Head of caudate nucleus (tissue), 42 donors: ENCODE results near the gene ROPN1L.

Source experiments
- DNase-seq, 42 donors: peaks; one replicate each; pipeline versions ENCODE4 v3.0.0 to v3.0.0-alpha.2; 2020 to 2021; ENCODE audit warnings: mixed read lengths in 7 of 42
- intact Hi-C: fragments of 100-400 bp; cut with DNase I; formaldehyde crosslinking; loops from one replicate; pipeline ENCODE4 v1.15.0; 2022

Gene ROPN1L

DNA sequence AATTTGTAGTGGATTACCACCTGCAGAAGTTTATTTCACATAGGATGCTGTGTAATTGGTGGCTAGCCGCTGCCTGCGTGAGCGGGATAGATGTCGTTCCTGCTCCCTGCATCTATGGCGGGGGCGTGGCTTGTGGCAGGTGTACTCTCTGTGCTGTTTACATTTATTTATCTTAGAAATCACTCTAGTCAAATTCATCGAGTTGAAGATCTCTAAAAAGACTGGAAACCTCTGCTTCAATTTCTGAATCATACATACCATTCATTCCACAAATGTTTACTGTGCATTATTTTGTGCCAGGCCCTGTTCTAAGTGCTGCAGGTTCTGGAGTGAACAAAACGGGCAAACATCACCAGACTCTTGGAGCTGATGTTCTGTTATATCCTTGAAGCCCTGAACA, 11.9 kb downstream of the ROPN1L start:
- intact Hi-C loops = no loop called here
- peak in 1 of 42 donors; percentile 16 for DNase-seq

- intact Hi-C loops = loop anchor here (2.0 kb wide), 1 partner anchor 174 kb away; no protein-coding TSS in a partner anchor
- no peak for DNase-seq
These were observed 13.1 kb downstream of the ROPN1L start for GRCh38 chr5:10454591-10455276.

DNA sequence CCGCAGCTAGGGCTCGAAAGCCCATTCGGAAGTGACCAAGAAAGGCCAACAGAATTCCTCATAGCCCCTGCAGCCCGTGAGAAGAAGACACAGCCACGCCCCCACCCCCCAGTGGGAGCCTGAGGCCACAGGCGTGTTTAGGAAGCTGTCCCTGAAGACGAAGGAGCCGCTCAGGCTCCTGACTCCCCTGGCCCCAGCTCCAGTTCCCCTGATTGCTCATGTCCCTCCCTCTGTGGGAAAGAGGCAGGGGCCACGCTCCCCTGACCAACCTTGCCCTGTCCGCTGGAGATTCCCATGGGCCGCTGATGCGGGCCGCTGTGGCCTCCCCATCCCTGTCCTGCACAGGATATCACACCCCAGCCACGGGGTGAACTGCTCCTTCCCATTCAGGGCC, 13.6 kb downstream of the ROPN1L start:
- intact Hi-C loops = loop anchor here (2.0 kb wide), 1 partner anchor 174 kb away; no protein-coding TSS in a partner anchor
- DNase-seq = no peak

DNA sequence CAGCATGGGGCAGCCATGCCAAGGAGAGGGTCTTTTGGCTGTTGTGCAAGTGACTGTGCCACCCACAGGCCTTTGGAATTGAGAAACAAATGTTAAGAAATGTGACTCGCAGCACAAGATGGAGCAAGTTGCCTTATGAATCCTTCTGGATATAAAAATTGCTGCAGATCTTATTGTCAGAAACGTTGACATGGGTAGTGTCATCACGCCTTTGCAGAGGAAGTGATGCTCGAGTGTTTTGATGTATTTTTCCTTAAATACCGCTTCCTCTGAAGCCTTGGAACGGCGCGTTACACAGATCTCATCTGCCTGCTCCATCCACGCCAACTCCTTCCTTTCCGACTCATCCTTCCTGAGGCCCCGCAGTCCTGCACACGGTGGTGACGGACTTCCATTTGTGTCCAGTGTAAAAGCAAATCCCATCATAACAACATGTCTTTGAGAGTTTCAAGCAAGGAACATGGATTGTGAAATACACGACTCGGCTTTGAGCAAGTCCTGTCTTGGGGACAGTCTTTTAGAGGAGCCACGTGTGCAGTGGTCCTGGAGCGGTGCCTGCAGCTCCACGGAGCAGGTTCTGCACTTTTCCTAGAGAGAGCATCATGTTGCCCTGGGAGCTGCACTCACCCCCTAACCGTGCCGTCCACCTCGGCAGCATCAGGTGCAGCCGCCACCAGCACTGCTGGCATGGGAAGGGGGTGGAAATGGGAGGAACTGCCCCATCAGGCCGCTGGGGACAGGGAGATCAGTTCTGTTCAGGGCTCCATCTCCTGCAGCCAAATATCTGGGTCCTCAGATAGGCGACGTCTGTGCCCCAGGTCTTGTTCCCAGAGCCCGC, 15.1 kb downstream of the ROPN1L start:
- intact Hi-C loops = loop anchor here (2.0 kb wide), 1 partner anchor 66 kb away; no protein-coding TSS in a partner anchor
- peak in 17 of 42 donors; percentile 14 to 67 (median 34) for DNase-seq

- peak in 1 of 42 donors; percentile 7 for DNase-seq
- intact Hi-C loops = loop anchor here (2.0 kb wide), 1 partner anchor 65 kb away; no protein-coding TSS in a partner anchor
These were observed 16.2 kb downstream of the ROPN1L start for GRCh38 chr5:10457682-10458574.

DNA sequence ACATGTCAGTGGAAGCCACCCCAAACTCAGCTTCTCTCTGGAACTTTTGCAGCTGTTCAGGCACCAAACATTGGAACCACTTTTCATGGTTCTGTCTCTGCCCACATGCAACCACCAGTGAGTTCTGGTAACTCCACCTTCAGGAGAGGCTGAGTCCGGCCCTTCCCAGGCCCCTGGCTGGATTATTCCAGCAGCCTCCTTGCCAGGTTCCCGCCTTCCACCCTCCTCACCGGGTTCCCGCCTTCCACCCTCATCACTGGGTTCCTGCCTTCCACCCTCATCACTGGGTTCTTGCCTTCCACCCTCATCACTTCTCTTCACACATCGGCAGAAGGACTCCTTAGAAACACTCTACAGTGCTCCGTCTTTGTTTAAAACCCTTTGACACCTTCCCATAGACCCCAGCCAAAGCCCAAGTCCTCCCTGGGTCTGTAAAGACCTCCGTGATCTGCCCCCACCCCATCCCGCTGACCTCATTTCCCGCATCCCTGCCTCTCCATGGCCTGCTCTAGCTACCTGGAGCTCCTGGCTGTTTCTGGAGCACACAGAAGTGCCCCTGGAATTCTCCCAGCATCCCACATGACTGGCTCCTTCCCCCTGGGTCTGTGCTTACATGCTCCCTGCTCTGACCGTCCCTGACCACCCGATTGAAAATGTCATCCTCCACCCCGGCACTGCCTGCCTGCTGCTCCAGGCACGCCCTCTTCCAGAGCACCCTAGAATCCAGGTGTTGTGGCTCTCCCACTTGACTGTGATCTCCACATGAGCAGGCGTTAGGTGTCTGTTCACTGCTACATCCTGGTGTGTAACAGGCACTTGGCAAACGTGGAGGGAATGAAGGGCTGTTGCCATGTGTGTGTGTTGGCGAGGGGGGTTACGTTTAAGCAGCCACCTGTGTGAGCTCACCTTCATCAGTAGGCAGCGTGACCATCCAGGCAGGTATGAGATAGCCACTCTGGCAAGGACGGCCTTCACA, 17.7 kb downstream of the ROPN1L start:
- DNase-seq = no peak
- intact Hi-C loops = no loop called here

GRCh38 chr5:10460252-10460906, 18.7 kb downstream of the ROPN1L start:
- DNase-seq = peak in 38 of 42 donors; percentile 11 to 78 (median 57)
- intact Hi-C loops = no loop called here

DNA sequence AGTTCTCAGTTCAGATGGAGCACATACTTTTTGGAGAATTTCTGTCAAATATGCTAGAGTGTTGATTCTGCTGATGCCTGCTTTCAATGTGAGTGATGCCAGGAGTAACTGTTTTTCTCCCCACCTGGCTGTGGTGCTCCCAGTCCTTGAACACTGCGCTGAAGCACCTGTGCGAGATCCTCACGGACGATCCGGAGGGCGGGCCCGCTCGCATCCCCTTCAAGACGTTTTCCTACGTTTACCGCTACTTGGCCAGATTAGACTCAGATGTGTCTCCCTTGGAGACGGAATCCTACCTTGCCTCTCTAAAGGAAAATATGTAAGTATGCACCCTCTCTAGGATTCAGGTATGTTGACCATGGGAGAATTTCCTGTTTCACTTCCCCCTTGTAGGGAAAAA, 19.4 kb downstream of the ROPN1L start:
- intact Hi-C loops = no loop called here
- no peak for DNase-seq

- intact Hi-C loops = no loop called here
- no peak for DNase-seq
These were observed 20.4 kb downstream of the ROPN1L start for GRCh38 chr5:10461904-10462555.

- intact Hi-C loops = no loop called here
- no peak for DNase-seq
These were observed 21.9 kb downstream of the ROPN1L start for GRCh38 chr5:10463566-10463965.

DNA sequence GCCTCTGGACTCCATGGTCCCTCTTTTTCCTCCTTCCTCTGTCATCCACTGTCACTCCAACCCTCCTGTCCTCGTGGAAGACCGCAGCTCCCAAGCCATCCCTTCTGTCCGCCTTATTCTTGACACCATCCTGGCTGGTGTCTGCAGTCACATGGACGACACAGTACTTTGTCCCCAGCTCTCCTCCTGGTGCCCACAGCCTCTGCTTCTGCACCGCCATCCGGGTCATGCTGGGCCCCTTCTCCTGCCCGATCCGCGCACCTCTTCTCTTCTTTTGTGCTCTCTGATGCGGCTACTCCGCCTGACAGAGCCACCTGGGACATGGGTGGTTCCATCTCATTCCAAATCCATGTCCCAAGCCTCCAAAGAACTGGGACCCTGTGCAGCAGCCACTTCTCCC, 22.5 kb downstream of the ROPN1L start:
- no peak for DNase-seq
- intact Hi-C loops = no loop called here

- intact Hi-C loops = no loop called here
These were observed 24.0 kb downstream of the ROPN1L start for GRCh38 chr5:10465726-10466125.

GRCh38 chr5:10466446-10467073, 24.9 kb downstream of the ROPN1L start:
- intact Hi-C loops = no loop called here
- DNase-seq = no peak

More at GRCh38 chr5:10465726-10466125, 24.0 kb downstream of the ROPN1L start:
- DNase-seq = no peak

DNA sequence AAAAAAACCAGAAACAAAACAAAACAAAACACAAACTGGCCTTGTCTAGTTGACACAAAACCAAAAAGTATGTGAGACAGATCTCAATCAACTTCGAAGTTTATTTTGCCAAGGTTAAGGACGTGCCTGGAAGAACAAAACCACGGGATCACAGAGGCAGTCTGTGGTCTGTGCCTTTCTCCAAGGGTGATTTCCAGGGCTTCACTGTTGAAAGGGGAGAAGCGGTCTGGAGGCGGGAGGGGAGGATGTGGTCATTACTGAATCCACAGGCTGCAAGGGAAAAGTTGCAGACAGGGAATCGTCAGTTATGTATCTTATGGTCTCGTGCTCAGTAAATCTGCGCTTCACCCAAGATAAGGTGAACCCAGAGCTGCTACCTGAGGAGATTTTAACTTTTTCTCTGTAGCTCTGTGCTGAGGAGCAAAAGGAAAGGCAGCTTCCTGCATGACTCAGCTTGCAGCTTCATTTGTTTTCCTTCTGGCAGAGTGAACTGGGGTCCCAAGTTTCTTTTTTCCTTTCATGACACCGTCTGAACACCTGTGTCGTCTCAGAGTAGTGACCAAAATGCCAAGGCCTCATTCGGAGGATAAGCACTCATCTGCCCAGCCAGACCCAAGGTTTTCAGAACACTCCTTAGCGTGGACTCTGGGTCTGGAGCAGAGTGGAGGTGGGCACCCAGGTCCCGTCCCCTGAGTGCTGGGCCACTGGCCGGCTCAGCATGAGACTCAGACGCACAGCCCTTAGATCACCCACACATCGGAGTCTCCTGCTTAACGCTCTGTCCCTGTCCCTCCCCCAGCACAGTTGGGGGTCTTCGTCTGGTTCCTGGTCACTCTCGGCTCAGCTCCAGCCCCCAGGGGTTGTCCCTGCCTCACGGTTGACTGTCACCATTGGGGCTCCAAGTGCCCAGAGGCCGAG, 25.9 kb downstream of the ROPN1L start:
- no peak for DNase-seq
- intact Hi-C loops = no loop called here

DNA sequence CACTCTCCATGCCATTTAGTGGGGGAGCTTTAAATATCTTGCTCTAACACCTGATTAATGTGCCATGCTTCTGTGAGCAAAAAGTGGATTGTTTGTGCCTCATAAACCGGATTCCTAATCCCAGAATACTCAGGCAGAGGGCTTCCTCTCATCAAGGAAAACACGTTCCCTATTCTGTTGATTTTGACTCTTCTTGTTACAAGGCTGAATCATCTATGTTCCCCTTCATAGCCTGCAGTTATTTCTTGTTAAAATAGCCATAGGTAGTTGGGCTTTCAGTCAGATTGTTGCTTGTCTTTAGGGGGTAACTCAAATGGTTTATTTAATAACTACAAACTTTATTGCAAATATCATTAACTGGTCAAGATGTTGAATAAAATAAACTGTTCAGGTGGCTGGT, 26.6 kb downstream of the ROPN1L start:
- intact Hi-C loops = no loop called here
- no peak for DNase-seq
